GM19397 (cell line): Measurements from ENCODE around the gene KRTAP10-2.
"Not testable (repeated sequence)": the region's sequence is repeated elsewhere in the genome, so short reads cannot be mapped to it uniquely, and the experiment has no call there.

ENCODE experiments used
- ATAC-seq: cut with Tn5 transposase; IDR thresholded peaks from one replicate; pipeline ENCODE4 v1.9.1; 2021; ENCODE audit warnings: mild to moderate bottlenecking, moderate library complexity; ENCODE audit not compliant: unreplicated experiment

Gene KRTAP10-2

GRCh38 chr21:44583089-44583799, 31.9 kb upstream of the KRTAP10-2 start:
- ATAC-seq = no peak

- no peak for ATAC-seq
These were observed 30.8 kb upstream of the KRTAP10-2 start for GRCh38 chr21:44582055-44582454.

- no peak for ATAC-seq
These were observed 29.9 kb upstream of the KRTAP10-2 start for GRCh38 chr21:44581158-44581557.

- ATAC-seq = not testable (repeated sequence)
These were observed 29.0 kb upstream of the KRTAP10-2 start, which contains the start of gene KRTAP10-5 for GRCh38 chr21:44580231-44580821. Gene KRTAP10-5 (minus strand): TSS chr21:44580604. CDS start chr21:44580578, 26 bp downstream.

GRCh38 chr21:44579833-44580144, 28.5 kb upstream of the KRTAP10-2 start:
- no peak for ATAC-seq

- ATAC-seq = no peak
These were observed 27.9 kb upstream of the KRTAP10-2 start for GRCh38 chr21:44579056-44579832.

- ATAC-seq = no peak
These were observed 27.2 kb upstream of the KRTAP10-2 start for GRCh38 chr21:44578371-44579055.

- no peak for ATAC-seq
These were observed 24.7 kb upstream of the KRTAP10-2 start for GRCh38 chr21:44576025-44576420.

GRCh38 chr21:44575307-44576024, 24.2 kb upstream of the KRTAP10-2 start:
- no peak for ATAC-seq

GRCh38 chr21:44574457-44575306, 23.4 kb upstream of the KRTAP10-2 start:
- no peak for ATAC-seq

GRCh38 chr21:44573630-44574456, 22.5 kb upstream of the KRTAP10-2 start, which contains the start of gene KRTAP10-4:
Gene KRTAP10-4 (plus strand): TSS chr21:44573729. CDS start chr21:44573759, 30 bp downstream.
- not testable (repeated sequence) for ATAC-seq

GRCh38 chr21:44572959-44573583, 21.8 kb upstream of the KRTAP10-2 start:
- no peak for ATAC-seq

- ATAC-seq = no peak
These were observed 20.8 kb upstream of the KRTAP10-2 start for GRCh38 chr21:44571844-44572782.

GRCh38 chr21:44571296-44571695, 20.0 kb upstream of the KRTAP10-2 start:
- ATAC-seq = no peak

- ATAC-seq = no peak
These were observed 18.7 kb upstream of the KRTAP10-2 start for GRCh38 chr21:44569861-44570517.

GRCh38 chr21:44568667-44569556, 17.6 kb upstream of the KRTAP10-2 start:
- ATAC-seq = no peak
